Natural killer cell (primary cell): ENCODE data around the gene RGS18. TPM values are rescaled to one million over a fixed set of nuclear protein-coding genes. Genes with fewer than 3 reads are reported as not detected.

Source experiments
- ATAC-seq, 3 donors: fragments of 150-1000 bp in 2 of 3; fragments of 200-7000 bp in 1 of 3; cut with Tn5 transposase; 1 replicate in 1 of 3; 2 replicates in 2 of 3; pipeline ENCODE4 v1.10.0; 2021; ENCODE audit warnings: mild to moderate bottlenecking in 2 of 3, moderate library complexity in 2 of 3
- DNase-seq, 2 donors: peaks; one replicate each; pipeline versions ENCODE4 v3.0.0 to v3.0.0-alpha.2; 2013 to 2021; ENCODE audit warnings: mixed read lengths in 1 of 2
- H3K27ac ChIP-seq: one replicate; pipeline ENCODE4 v1.5.1; 2013; ENCODE audit warnings: mild to moderate bottlenecking, low read length
- H3K27me3 ChIP-seq: one replicate; pipeline ENCODE4 v1.6.1; 2013; ENCODE audit warnings: low read length; ENCODE audit not compliant: control insufficient read depth, insufficient read depth
- H3K36me3 ChIP-seq: one replicate; pipeline ENCODE4 v1.6.1; 2013; ENCODE audit warnings: low read length; ENCODE audit not compliant: control insufficient read depth, insufficient read depth
- H3K4me1 ChIP-seq: one replicate; pipeline ENCODE4 v1.6.1; 2013; ENCODE audit warnings: low read length; ENCODE audit not compliant: control insufficient read depth, insufficient read depth
- H3K4me3 ChIP-seq: one replicate; pipeline ENCODE4 v1.5.1; 2013; ENCODE audit warnings: low read length
- H3K9me3 ChIP-seq: one replicate; pipeline ENCODE4 v1.6.1; 2013; ENCODE audit warnings: low read length; ENCODE audit not compliant: control insufficient read depth, insufficient read depth
- H3K27ac Mint-ChIP-seq, 2 donors: one replicate each; pipeline ENCODE4 v1.8.0; 2022; ENCODE audit warnings: mild to moderate bottlenecking in 2 of 2, mixed read lengths in 2 of 2, moderate library complexity in 1 of 2
- H3K27me3 Mint-ChIP-seq, 2 donors: one replicate each; pipeline ENCODE4 v1.8.0; 2022; ENCODE audit warnings: low read depth in 2 of 2, mixed read lengths in 2 of 2
- H3K36me3 Mint-ChIP-seq: one replicate; pipeline ENCODE4 v1.8.0; 2022; ENCODE audit warnings: mixed read lengths
- H3K4me1 Mint-ChIP-seq, 2 donors: one replicate each; pipeline ENCODE4 v1.8.0; 2022; ENCODE audit warnings: mixed read lengths in 2 of 2
- H3K4me3 Mint-ChIP-seq: one replicate; pipeline ENCODE4 v1.8.0; 2022; ENCODE audit warnings: mild to moderate bottlenecking, moderate library complexity, mixed read lengths
- H3K9me3 Mint-ChIP-seq, 2 donors: one replicate each; pipeline ENCODE4 v1.8.0; 2022; ENCODE audit warnings: mixed read lengths in 2 of 2
- WGBS: methylation state at CpG from one replicate; pipeline ENCODE4 v1.1.7; 2013; ENCODE audit warnings: missing lambda C conversion rate; ENCODE audit not compliant: insufficient coverage; 5-methylcytosine and 5-hydroxymethylcytosine counted together
- intact Hi-C: fragments of 100-400 bp; cut with micrococcal nuclease; formaldehyde crosslinking; loops from one replicate; pipeline ENCODE4 v1.14.2; 2022
- total RNA-seq, 4 donors: library from RNA; stranded (reverse); fragments of 120-200 nt in 1 of 4; gene quantifications; one replicate each; pipeline versions ENCODE4 v1.2.3 to v1.2.4, GENCODE V29; 2013 to 2022
- TF ChIP-seq, protein P1 (sequence below): fragments of 200-600 bp; IDR thresholded peaks from one replicate; pipeline ENCODE4 v1.8.0; 2022; ENCODE audit warnings: antibody characterized with exemption

The RGS18 gene
- total RNA-seq, 3 donors from 2014 or later (not counting 1 experiment from before 2014, with no cell fraction given) = 4.5 to 21.9 (median 17.2) TPM

DNA sequence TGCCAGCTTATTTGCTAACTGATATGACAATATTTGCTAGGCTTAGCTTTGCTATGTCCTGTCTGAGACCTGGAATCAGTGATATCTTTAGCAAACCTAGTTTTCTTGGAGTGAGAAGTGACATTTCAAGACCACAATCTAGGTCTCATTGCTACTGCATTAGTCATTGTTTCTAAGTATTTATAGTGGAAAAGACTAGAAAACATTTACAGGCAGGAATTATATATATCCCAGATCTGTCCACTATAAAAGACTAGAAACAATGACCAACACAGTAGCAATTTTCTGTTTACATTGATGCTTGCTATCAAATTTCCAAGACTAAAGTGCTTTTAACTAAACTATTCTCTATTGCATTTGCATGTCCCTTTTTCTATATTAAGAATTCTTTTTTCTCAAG lies 5.0 kb upstream of the RGS18 start:
- Histone ChIP-seq H3K4me1 (no peaks in the 10 kb centered on the region), H3K27ac (no peak overlapping the region), H3K4me3 (no peak overlapping the region), H3K27me3 (no peaks in the 10 kb centered on the region), H3K9me3 (no peaks in the 10 kb centered on the region), H3K36me3 (no peaks in the 10 kb centered on the region)
- DNase-seq (no peak), ATAC-seq (no peak)
- no peaks in the 10 kb centered on the region for H3K4me1 Mint-ChIP-seq
- no peak overlapping the region for H3K4me3 Mint-ChIP-seq
- H3K36me3 Mint-ChIP-seq = no peaks in the 10 kb centered on the region
- peaks cover 4% of the 10 kb centered on the region in 2 donors for H3K9me3 Mint-ChIP-seq
- intact Hi-C loops = no loop called here
- H3K27me3 Mint-ChIP-seq = no peaks in the 10 kb centered on the region
- H3K27ac Mint-ChIP-seq = no peak overlapping the region
- TF ChIP-seq, protein P1, sequence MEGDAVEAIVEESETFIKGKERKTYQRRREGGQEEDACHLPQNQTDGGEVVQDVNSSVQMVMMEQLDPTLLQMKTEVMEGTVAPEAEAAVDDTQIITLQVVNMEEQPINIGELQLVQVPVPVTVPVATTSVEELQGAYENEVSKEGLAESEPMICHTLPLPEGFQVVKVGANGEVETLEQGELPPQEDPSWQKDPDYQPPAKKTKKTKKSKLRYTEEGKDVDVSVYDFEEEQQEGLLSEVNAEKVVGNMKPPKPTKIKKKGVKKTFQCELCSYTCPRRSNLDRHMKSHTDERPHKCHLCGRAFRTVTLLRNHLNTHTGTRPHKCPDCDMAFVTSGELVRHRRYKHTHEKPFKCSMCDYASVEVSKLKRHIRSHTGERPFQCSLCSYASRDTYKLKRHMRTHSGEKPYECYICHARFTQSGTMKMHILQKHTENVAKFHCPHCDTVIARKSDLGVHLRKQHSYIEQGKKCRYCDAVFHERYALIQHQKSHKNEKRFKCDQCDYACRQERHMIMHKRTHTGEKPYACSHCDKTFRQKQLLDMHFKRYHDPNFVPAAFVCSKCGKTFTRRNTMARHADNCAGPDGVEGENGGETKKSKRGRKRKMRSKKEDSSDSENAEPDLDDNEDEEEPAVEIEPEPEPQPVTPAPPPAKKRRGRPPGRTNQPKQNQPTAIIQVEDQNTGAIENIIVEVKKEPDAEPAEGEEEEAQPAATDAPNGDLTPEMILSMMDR = no peak

DNA sequence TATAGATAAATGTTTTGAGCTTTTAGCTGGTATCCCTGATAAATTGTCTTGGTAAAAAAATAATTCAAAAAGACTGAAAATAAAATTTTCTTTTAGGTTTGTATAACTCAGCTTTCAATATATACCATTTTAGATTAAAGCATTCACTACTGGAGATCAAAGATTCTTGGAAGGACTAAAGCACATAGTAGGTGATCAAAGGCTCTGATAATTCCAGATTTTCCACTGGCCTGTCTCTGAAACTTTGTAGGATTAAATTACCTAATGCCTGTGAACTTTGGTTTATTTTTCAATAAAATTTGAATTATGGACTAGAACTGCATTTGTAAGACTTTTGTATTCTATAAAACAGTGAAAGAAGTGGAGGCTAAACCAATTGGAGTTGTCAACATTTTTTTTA lies 1.2 kb upstream of the RGS18 start:
- H3K27ac Mint-ChIP-seq = no peak overlapping the region
- ATAC-seq (no peak), DNase-seq (no peak)
- no peaks in the 10 kb centered on the region for H3K36me3 Mint-ChIP-seq
- Histone ChIP-seq H3K4me3 (no peak overlapping the region), H3K27me3 (no peaks in the 10 kb centered on the region), H3K27ac (no peak overlapping the region), H3K4me1 (no peaks in the 10 kb centered on the region), H3K9me3 (no peaks in the 10 kb centered on the region), H3K36me3 (no peaks in the 10 kb centered on the region)
- H3K27me3 Mint-ChIP-seq = no peaks in the 10 kb centered on the region
- TF ChIP-seq, protein P1 = no peak
- peaks cover 0 to 8% of the 10 kb centered on the region in 2 donors for H3K4me1 Mint-ChIP-seq
- no peak overlapping the region for H3K4me3 Mint-ChIP-seq
- intact Hi-C loops = no loop called here
- peaks cover 4% of the 10 kb centered on the region in 2 donors for H3K9me3 Mint-ChIP-seq

GRCh38 chr1:192159014-192159413 lies 752 bp downstream of the RGS18 start:
- WGBS = 38% methylated on average over 2 of the region's 4 CpGs
- Mint-ChIP-seq H3K27ac (peak overlapping the region; percentile 73 to 75), H3K36me3 (no peaks in the 10 kb centered on the region), H3K9me3 (peaks cover 4 to 5% of the 10 kb centered on the region in 2 donors), H3K27me3 (no peaks in the 10 kb centered on the region), H3K4me3 (peak overlapping the region; percentile 80), H3K4me1 (peaks cover 0 to 8% of the 10 kb centered on the region in 2 donors)
- no peaks in the 10 kb centered on the region for H3K27me3 ChIP-seq
- ATAC-seq (no peak), DNase-seq (no peak)
- H3K27ac ChIP-seq = peak overlapping the region; percentile 25
- TF ChIP-seq, protein P1 = no peak
- H3K4me3 ChIP-seq = peak overlapping the region; percentile 21
- no peaks in the 10 kb centered on the region for H3K36me3 ChIP-seq
- intact Hi-C loops = no loop called here
- no peaks in the 10 kb centered on the region for H3K4me1 ChIP-seq
- H3K9me3 ChIP-seq = peaks cover 3% of the 10 kb centered on the region

GRCh38 chr1:192159781-192160180 lies 1.5 kb downstream of the RGS18 start:
- peak overlapping the region; percentile 21 for H3K4me3 ChIP-seq
- peaks cover 3 to 4% of the 10 kb centered on the region in 2 donors for H3K9me3 Mint-ChIP-seq
- no peak overlapping the region for H3K27ac Mint-ChIP-seq
- H3K9me3 ChIP-seq = peaks cover 3% of the 10 kb centered on the region
- H3K4me1 ChIP-seq = no peaks in the 10 kb centered on the region
- H3K27me3 ChIP-seq = no peaks in the 10 kb centered on the region
- TF ChIP-seq, protein P1 = no peak
- H3K36me3 Mint-ChIP-seq = no peaks in the 10 kb centered on the region
- no peak for DNase-seq
- no peak overlapping the region for H3K27ac ChIP-seq
- ATAC-seq = no peak
- peaks cover 0 to 8% of the 10 kb centered on the region in 2 donors for H3K4me1 Mint-ChIP-seq
- no peak overlapping the region for H3K4me3 Mint-ChIP-seq
- WGBS = no CpG with 5 or more reads among the region's 2 CpGs
- no peaks in the 10 kb centered on the region for H3K27me3 Mint-ChIP-seq
- intact Hi-C loops = no loop called here
- no peaks in the 10 kb centered on the region for H3K36me3 ChIP-seq
